HPDE6-E6E7 (cell line): Measurements from ENCODE around the gene PRR15.

ENCODE experiments used
- DNase-seq: peaks from one replicate; pipeline ENCODE4 v3.0.0; 2011; ENCODE audit warnings: missing footprints; ENCODE audit errors: extremely low spot score

The PRR15 gene

GRCh38 chr7:29609162-29610037, 45.8 kb downstream of the PRR15 start:
- DNase-seq: no peak

- DNase-seq: no peak
Observed at GRCh38 chr7:29610086-29610485, 46.5 kb downstream of the PRR15 start.

GRCh38 chr7:29611941-29612544, 48.4 kb downstream of the PRR15 start:
- DNase-seq: no peak

- DNase-seq: no peak
Observed at GRCh38 chr7:29612596-29612995, 49.0 kb downstream of the PRR15 start.

GRCh38 chr7:29613100-29613499, 49.5 kb downstream of the PRR15 start:
- no peak for DNase-seq

- no peak for DNase-seq
Observed at GRCh38 chr7:29614229-29614628, 50.6 kb downstream of the PRR15 start.
